ENCODE results near the gene SLC15A3. TPM values are rescaled to one million over a fixed set of nuclear protein-coding genes. Genes with fewer than 3 reads are reported as not detected.

Gene SLC15A3
- polyA plus RNA-seq, 3 donors, result 6.0 to 43.4 (median 23.8) TPM

Other genes starting within 250 kb of the SLC15A3 start
- not detected for gene MS4A18, start 227.5 kb downstream of the SLC15A3 start, polyA plus RNA-seq
- under 1 TPM in 1 of 3 donors, not detected in 2; 0.03 TPM for gene MS4A15, start 195.3 kb downstream of the SLC15A3 start, polyA plus RNA-seq
- under 1 TPM in 1 of 3 donors, not detected in 2; 0.11 TPM for gene MS4A10, start 166.8 kb downstream of the SLC15A3 start, polyA plus RNA-seq
- gene CCDC86, start 110.1 kb downstream of the SLC15A3 start, polyA plus RNA-seq, result 10 to 100 TPM; 11.6 to 34.7 (median 13.8) TPM
- gene PTGDR2, start 96.2 kb downstream of the SLC15A3 start, polyA plus RNA-seq, result under 1 TPM in 2 of 3 donors, not detected in 1; 0.22 to 0.81 TPM
- gene ZP1, start 84.6 kb downstream of the SLC15A3 start, polyA plus RNA-seq, result 1 to 10 TPM in 1 of 3 donors, under 1 TPM in 2; 0.33 to 1.5 (median 0.79) TPM
- 10 to 100 TPM; 42.5 to 61.4 (median 59.6) TPM for gene PRPF19, start 45.6 kb downstream of the SLC15A3 start, polyA plus RNA-seq
- 100 to 1,000 TPM in 1 of 3 donors, 10 to 100 TPM in 2; 58.2 to 107 (median 83.5) TPM for gene TMEM109, start 38.0 kb downstream of the SLC15A3 start, polyA plus RNA-seq
- 10 to 100 TPM in 1 of 3 donors, 1 to 10 TPM in 2; 5.1 to 11.1 (median 7.0) TPM for gene TMEM132A, start 27.7 kb downstream of the SLC15A3 start, polyA plus RNA-seq
- 1 to 10 TPM in 1 of 3 donors, under 1 TPM in 2; 0.45 to 1.7 (median 0.82) TPM for gene CD6, start 19.5 kb upstream of the SLC15A3 start, polyA plus RNA-seq
- gene CD5, start 150.3 kb upstream of the SLC15A3 start, polyA plus RNA-seq, result under 1 TPM; 0.34 to 0.71 (median 0.56) TPM
- 10 to 100 TPM; 14.2 to 17.6 (median 15.2) TPM for gene VPS37C, start 209.2 kb upstream of the SLC15A3 start, polyA plus RNA-seq